Thoracic aorta (tissue), 2 donors: ENCODE measurements around the gene OSER1. TPM values are rescaled to one million over a fixed set of nuclear protein-coding genes. Genes with fewer than 3 reads are reported as not detected.

Experiments used
- ATAC-seq: fragments of 150-250 bp; one replicate; pipeline ENCODE4 v1.8.0; 2017; ENCODE audit warnings: low read depth; ENCODE audit not compliant: insufficient number of reproducible peaks, low FRiP score
- DNase-seq: peaks from one replicate; pipeline ENCODE4 v3.0.0-alpha.2; 2020; ENCODE audit warnings: low spot score
- H3K27ac ChIP-seq, 2 donors: fragments of 200-600 bp; sonication (generic); 1 replicate in 1 of 2; 2 replicates in 1 of 2; pipeline ENCODE4 v1.5.1; 2016; ENCODE audit warnings: mild to moderate bottlenecking in 2 of 2, moderate library complexity in 2 of 2
- H3K27me3 ChIP-seq: fragments of 200-600 bp; sonication (generic); replicated peaks from 2 replicates; pipeline ENCODE4 v1.6.0; 2016; ENCODE audit warnings: mild to moderate bottlenecking; ENCODE audit not compliant: insufficient read depth
- H3K36me3 ChIP-seq: fragments of 200-600 bp; sonication (generic); one replicate; pipeline ENCODE4 v1.5.1; 2016
- H3K4me1 ChIP-seq, 2 donors: fragments of 200-600 bp; sonication (generic); 1 replicate in 1 of 2; 2 replicates in 1 of 2; pipeline versions ENCODE4 v1.5.1 to v1.6.0; 2016; ENCODE audit warnings: low read depth in 2 of 2, mild to moderate bottlenecking in 1 of 2; ENCODE audit not compliant: control insufficient read depth in 1 of 2
- H3K4me3 ChIP-seq: fragments of 200-600 bp; sonication (generic); 2 replicates; pipeline ENCODE4 v1.5.1; 2016; ENCODE audit warnings: mild to moderate bottlenecking
- H3K9me3 ChIP-seq: fragments of 200-600 bp; sonication (generic); 2 replicates; pipeline ENCODE4 v1.5.1; 2016
- CTCF ChIP-seq: fragments of 200-600 bp; sonication (generic); IDR thresholded peaks from one replicate; pipeline ENCODE4 v1.5.1; 2019; ENCODE audit warnings: antibody characterized with exemption
- total RNA-seq, 2 donors: library from RNA; depleted of rRNA; stranded (reverse); fragments of >200 nt; gene quantifications; one replicate each; pipeline versions ENCODE4 v1.1.0 to v1.2.3, GENCODE V29; 2016

The OSER1 gene
- total RNA-seq, 2 donors from 2014 or later, result 33.6 to 34.4 TPM

- DNase-seq, result no peak
- Histone ChIP-seq H3K9me3 (no peaks in the 10 kb centered on the region), H3K4me3 (peak overlapping the region; percentile 93), H3K36me3 (peaks cover 12% of the 10 kb centered on the region), H3K4me1 (peaks cover 39 to 69% of the 10 kb centered on the region in 2 donors), H3K27me3 (no peaks in the 10 kb centered on the region), H3K27ac (peak overlapping the region; percentile 30 to 98)
- no peak for TF ChIP-seq CTCF
- no peak for ATAC-seq
Observed at GRCh38 chr20:44208165-44208564, 2.4 kb downstream of the OSER1 start.

- TF ChIP-seq CTCF, result no peak
- ATAC-seq, result no peak
- DNase-seq, result no peak
- H3K27me3 ChIP-seq, result no peaks in the 10 kb centered on the region
- H3K4me1 ChIP-seq, result peaks cover 43 to 70% of the 10 kb centered on the region in 2 donors
- H3K4me3 ChIP-seq, result peak overlapping the region; percentile 41
- H3K36me3 ChIP-seq, result peaks cover 17% of the 10 kb centered on the region
- H3K9me3 ChIP-seq, result no peaks in the 10 kb centered on the region
- H3K27ac ChIP-seq, result peak overlapping the region in 1 of 2 donors; percentile 29
Observed at GRCh38 chr20:44207126-44207723, 3.3 kb downstream of the OSER1 start.

GRCh38 chr20:44206132-44206531, 4.4 kb downstream of the OSER1 start:
- Histone ChIP-seq H3K27ac (no peak overlapping the region), H3K27me3 (no peaks in the 10 kb centered on the region), H3K36me3 (peaks cover 28% of the 10 kb centered on the region), H3K9me3 (no peaks in the 10 kb centered on the region), H3K4me1 (peaks cover 37 to 63% of the 10 kb centered on the region in 2 donors), H3K4me3 (no peak overlapping the region)
- DNase-seq (no peak), ATAC-seq (no peak)
- TF ChIP-seq CTCF, result no peak

- H3K4me1 ChIP-seq, result peaks cover 42 to 71% of the 10 kb centered on the region in 2 donors
- H3K36me3 ChIP-seq, result peaks cover 36% of the 10 kb centered on the region
- peak overlapping the region; percentile 49 to 77 for H3K27ac ChIP-seq
- H3K9me3 ChIP-seq, result no peaks in the 10 kb centered on the region
- ATAC-seq, result no peak
- no peaks in the 10 kb centered on the region for H3K27me3 ChIP-seq
- no peak overlapping the region for H3K4me3 ChIP-seq
- DNase-seq, result no peak
- TF ChIP-seq CTCF, result no peak
Observed at GRCh38 chr20:44204832-44205215, 5.7 kb downstream of the OSER1 start.

GRCh38 chr20:44204156-44204831, 6.3 kb downstream of the OSER1 start:
- Histone ChIP-seq H3K9me3 (no peaks in the 10 kb centered on the region), H3K27me3 (no peaks in the 10 kb centered on the region), H3K27ac (peak overlapping the region; percentile 63 to 77), H3K4me3 (peak overlapping the region; percentile 34), H3K36me3 (peaks cover 41% of the 10 kb centered on the region), H3K4me1 (peaks cover 42 to 70% of the 10 kb centered on the region in 2 donors)
- ATAC-seq, result peak; percentile 73
- TF ChIP-seq CTCF, result no peak
- no peak for DNase-seq
